Right atrium auricular region (tissue), 2 donors: Measurements from ENCODE around the gene BHLHE41. TPM values are rescaled to one million over a fixed set of nuclear protein-coding genes. Genes with fewer than 3 reads are reported as not detected.
A peak's percentile ranks its signal among the peaks of the same experiment; 100 is the strongest.

ENCODE experiments used
- DNase-seq: peaks from one replicate; pipeline ENCODE4 v3.0.0-alpha.2; 2019; ENCODE audit warnings: low spot score
- H3K27ac ChIP-seq, 2 donors: fragments of 200-600 bp; sonication (generic); 1 replicate in 1 of 2; 2 replicates in 1 of 2; pipeline ENCODE4 v1.5.1; 2016 to 2019
- H3K27me3 ChIP-seq, 2 donors: fragments of 200-600 bp; sonication (generic); one replicate each; pipeline versions ENCODE4 v1.5.1 to v1.6.0; 2017 to 2019
- H3K36me3 ChIP-seq: fragments of 200-600 bp; sonication (generic); one replicate; pipeline ENCODE4 v1.5.1; 2016
- H3K4me1 ChIP-seq, 2 donors: fragments of 200-600 bp; sonication (generic); one replicate each; pipeline versions ENCODE4 v1.5.1 to v1.6.0; 2017 to 2019
- H3K4me3 ChIP-seq, 2 donors: fragments of 200-600 bp; sonication (generic); 1 replicate in 1 of 2; 2 replicates in 1 of 2; pipeline ENCODE4 v1.5.1; 2017 to 2019; ENCODE audit warnings: mild to moderate bottlenecking in 1 of 2, moderate library complexity in 1 of 2
- H3K9me3 ChIP-seq, 2 donors: fragments of 200-600 bp; sonication (generic); one replicate each; pipeline ENCODE4 v1.5.1; 2019
- total RNA-seq, 2 donors: library from RNA; depleted of rRNA; stranded (reverse); fragments of >200 nt; gene quantifications; one replicate each; pipeline ENCODE4 v1.1.0, GENCODE V29; 2016
- TF ChIP-seq, protein P1 (sequence below), 2 donors: fragments of 200-600 bp; sonication (generic); IDR thresholded peaks; one replicate each; pipeline ENCODE4 v1.5.1; 2019; ENCODE audit warnings: antibody characterized with exemption in 2 of 2

BHLHE41 gene
- total RNA-seq, 2 donors from 2014 or later: 13.4 to 15.0 TPM

DNA sequence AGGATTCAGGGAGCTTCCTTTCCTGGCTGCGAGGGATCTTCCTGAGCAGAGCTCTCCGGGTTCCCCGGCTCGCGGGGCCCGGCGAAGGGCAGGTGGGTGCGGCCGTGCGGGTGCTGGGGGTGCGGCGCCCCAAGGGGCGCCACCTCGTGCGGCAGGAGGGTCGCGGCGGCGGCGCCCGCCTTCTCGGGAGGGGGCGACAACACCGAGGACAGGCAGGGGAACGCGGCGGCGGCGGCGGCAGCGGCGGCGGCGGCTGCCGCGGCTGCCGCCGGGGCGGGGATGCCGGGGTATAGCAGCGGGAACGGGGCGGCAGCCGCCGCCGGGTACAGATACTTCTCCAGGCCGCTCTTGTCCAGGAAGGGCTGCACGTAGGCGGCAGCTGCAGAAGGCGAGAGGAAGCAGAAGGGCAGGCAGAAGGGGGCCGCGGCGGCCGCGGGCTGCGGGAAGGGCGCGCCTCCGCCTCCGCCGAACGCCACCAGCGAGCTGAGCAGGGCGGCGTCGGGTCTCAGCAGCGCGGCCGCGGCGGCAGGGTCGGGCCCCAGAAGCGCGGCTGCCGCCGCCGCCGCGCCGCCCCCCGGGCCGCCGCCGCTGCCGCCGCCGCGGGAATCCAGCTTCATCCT lies 2.7 kb downstream of the BHLHE41 start:
- Histone ChIP-seq H3K36me3 (no peaks in the 10 kb centered on the region), H3K27me3 (no peaks in the 10 kb centered on the region), H3K27ac (peak overlapping the region; percentile 97), H3K4me1 (peaks cover 0 to 64% of the 10 kb centered on the region in 2 donors), H3K9me3 (no peaks in the 10 kb centered on the region), H3K4me3 (peak overlapping the region; percentile 60 to 67)
- no peak for DNase-seq
- TF ChIP-seq, protein P1, sequence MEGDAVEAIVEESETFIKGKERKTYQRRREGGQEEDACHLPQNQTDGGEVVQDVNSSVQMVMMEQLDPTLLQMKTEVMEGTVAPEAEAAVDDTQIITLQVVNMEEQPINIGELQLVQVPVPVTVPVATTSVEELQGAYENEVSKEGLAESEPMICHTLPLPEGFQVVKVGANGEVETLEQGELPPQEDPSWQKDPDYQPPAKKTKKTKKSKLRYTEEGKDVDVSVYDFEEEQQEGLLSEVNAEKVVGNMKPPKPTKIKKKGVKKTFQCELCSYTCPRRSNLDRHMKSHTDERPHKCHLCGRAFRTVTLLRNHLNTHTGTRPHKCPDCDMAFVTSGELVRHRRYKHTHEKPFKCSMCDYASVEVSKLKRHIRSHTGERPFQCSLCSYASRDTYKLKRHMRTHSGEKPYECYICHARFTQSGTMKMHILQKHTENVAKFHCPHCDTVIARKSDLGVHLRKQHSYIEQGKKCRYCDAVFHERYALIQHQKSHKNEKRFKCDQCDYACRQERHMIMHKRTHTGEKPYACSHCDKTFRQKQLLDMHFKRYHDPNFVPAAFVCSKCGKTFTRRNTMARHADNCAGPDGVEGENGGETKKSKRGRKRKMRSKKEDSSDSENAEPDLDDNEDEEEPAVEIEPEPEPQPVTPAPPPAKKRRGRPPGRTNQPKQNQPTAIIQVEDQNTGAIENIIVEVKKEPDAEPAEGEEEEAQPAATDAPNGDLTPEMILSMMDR (IDR thresholded peaks at IDR 0.05): no peak

DNA sequence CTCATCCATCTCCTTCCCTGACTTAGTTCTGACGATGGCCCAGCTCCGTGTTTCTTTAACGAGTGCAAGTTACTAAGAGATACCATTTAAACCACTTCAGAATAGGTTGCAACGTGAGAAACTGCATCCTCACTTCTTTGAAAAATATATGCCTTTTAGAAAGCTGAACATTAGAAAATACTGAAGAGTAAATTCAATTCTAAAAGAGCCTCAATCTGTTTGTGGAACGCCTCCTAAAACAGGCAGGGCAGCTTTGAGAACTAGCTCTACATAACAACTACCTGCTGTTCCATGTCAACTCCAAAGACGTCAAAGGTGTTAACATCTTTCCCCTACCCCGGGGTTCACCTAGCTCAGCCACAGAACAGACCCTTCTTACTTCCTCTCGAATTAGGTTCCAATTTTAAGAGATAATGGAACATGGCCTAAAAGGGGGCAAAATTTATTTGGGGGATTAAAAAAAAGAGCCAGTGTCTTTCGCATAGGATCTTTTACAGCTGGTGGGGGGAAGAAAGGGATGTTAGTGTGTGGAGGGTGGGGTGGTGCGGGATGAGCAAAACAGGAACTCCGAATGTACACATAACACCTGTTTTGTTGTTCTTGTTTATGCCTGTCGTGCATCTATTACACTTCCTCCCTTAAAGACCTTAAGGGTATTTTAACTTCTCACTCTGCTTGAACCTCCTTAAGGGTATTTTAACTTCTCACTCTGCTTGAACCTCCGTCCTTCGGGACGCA lies 3.3 kb downstream of the BHLHE41 start:
- no peak for DNase-seq
- Histone ChIP-seq H3K4me1 (peaks cover 0 to 64% of the 10 kb centered on the region in 2 donors), H3K4me3 (peak overlapping the region; percentile 60 to 67), H3K27me3 (no peaks in the 10 kb centered on the region), H3K36me3 (no peaks in the 10 kb centered on the region), H3K9me3 (no peaks in the 10 kb centered on the region), H3K27ac (peak overlapping the region; percentile 97)
- TF ChIP-seq, protein P1 (IDR thresholded peaks at IDR 0.05): no peak

DNA sequence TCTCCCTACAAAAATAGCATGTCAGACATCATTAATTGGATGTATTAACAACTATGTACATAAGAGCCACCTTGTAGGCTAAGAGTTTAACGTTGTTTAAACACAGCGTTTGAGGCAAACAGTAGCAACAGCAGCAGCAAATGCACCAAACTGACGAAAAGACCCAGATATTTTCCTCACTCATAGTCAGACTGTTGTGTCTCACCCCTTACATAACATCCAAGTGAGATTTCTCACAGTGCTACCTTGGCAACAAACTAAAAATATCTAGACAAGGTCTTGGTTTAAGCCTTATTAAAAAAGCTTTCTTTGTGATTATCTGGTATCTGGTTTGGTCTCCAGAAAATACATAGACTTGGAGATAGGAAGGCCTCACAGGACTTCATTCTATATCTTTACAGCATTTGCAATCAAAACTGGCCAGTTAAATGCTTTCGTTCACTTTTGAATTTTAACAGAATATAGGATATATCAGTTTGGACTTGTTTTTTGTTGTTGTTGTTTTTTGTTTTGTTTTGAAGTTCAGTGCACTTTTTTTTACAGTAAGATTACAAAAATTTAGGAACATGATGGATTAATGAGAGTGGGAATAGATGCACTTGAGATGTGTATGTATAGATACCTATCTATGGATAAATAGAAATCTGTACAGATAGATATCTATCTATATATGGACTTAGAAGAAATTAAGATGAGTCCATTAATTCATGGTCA lies 4.1 kb downstream of the BHLHE41 start:
- Histone ChIP-seq H3K4me3 (peak overlapping the region in 1 of 2 donors; percentile 67), H3K27me3 (no peaks in the 10 kb centered on the region), H3K36me3 (no peaks in the 10 kb centered on the region), H3K9me3 (no peaks in the 10 kb centered on the region), H3K27ac (peak overlapping the region; percentile 97), H3K4me1 (peaks cover 0 to 64% of the 10 kb centered on the region in 2 donors)
- TF ChIP-seq, protein P1 (IDR thresholded peaks at IDR 0.05): no peak
- no peak for DNase-seq

DNA sequence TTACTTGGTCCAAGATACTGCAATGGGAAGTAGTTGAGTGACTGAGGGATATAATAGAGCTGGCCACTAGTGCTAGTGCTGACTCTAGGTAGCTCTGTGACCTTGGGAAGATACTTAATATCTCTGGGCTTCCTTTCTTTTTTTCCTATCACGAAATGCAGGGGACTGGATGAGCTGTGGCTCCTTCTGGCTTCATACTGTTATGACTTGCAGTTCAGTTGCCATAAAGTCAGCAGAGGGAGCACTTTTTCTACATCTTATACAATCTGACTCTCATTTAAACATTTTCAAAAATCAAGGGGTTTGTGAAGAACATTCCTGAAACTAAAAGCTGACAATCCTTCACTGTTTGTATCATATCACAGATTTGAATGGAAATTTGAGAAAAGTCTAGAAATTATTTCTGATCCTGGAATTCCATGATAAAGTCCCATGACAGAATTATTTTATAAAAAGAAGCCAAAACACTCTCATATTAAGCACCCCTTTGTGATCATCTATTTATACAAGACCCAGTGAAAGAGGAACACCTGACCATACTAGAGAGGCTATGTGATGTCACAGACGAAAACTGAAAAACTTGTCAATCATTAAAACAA lies 5.3 kb downstream of the BHLHE41 start:
- TF ChIP-seq, protein P1 (IDR thresholded peaks at IDR 0.05): peak; percentile 28 to 65
- Histone ChIP-seq H3K27ac (peak overlapping the region; percentile 97), H3K27me3 (no peaks in the 10 kb centered on the region), H3K9me3 (no peaks in the 10 kb centered on the region), H3K4me1 (peaks cover 0 to 69% of the 10 kb centered on the region in 2 donors), H3K4me3 (no peak overlapping the region), H3K36me3 (no peaks in the 10 kb centered on the region)
- DNase-seq: no peak

DNA sequence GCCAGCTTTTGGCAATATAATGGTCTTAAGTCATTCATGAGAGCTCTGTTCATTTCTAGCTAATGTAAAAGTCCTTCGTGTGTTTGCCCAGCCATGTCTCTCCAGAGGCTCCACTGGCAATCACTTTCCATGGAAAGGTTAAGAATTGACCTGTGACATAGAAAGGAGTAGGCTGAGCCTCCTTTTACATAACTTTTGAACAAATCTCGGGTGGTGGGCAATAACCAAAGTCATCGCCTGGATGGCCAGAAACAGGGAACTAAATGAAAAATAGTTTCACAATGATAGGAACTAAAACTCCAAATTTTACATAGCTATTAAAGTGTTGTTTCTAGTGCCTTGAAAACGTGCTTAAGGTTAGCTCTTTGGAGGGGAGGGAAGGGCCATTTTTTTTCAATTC lies 6.5 kb downstream of the BHLHE41 start:
- no peak overlapping the region for H3K4me3 ChIP-seq
- no peak for DNase-seq
- no peaks in the 10 kb centered on the region for H3K27me3 ChIP-seq
- TF ChIP-seq, protein P1 (IDR thresholded peaks at IDR 0.05): no peak
- H3K36me3 ChIP-seq: no peaks in the 10 kb centered on the region
- no peaks in the 10 kb centered on the region for H3K9me3 ChIP-seq
- H3K4me1 ChIP-seq: peaks cover 0 to 64% of the 10 kb centered on the region in 2 donors
- peak overlapping the region; percentile 44 to 97 for H3K27ac ChIP-seq
